Measurements from ENCODE around the gene EIF4H. TPM values are rescaled to one million over a fixed set of nuclear protein-coding genes. Genes with fewer than 3 reads are reported as not detected.

EIF4H gene
- total RNA-seq, result 172 TPM
- long read RNA-seq, transcript EIF4H-202 (6 exons, 2,503 nt), result major isoform, 163 of 200 reads
- long read RNA-seq, partial matches to known transcripts, result 31 of 200 reads
- long read RNA-seq, other reads (novel, unspliced or antisense), result 3 of 200 reads

- intact Hi-C loops (cut with DNase I), result loop anchor here (5.0 to 10.0 kb wide), 3 partner anchors 82 to 481 kb away; partner anchors contain the start of genes GTF2I and TMEM270
- peak; percentile 98 for ATAC-seq
Measured at GRCh38 chr7:74173866-74174605, at the start of gene EIF4H. EIF4H (plus strand) TSS chr7:74174356; CDS start chr7:74174384, 28 bp downstream.

GRCh38 chr7:74126220-74126880 lies 47.8 kb upstream of the EIF4H start:
- intact Hi-C loops (cut with DNase I), result no loop called here
- ATAC-seq, result no peak
- no peak for DNase-seq (ENCODE audit: missing footprints)

More at GRCh38 chr7:74173866-74174605, at the start of gene EIF4H:
- peak; percentile 98 for DNase-seq (ENCODE audit: missing footprints)

- ATAC-seq (no peak), DNase-seq (ENCODE audit: missing footprints) (no peak)
- intact Hi-C loops (cut with DNase I), result no loop called here
Measured at GRCh38 chr7:74129887-74130286, 44.3 kb upstream of the EIF4H start.

- ATAC-seq (no peak), DNase-seq (ENCODE audit: missing footprints) (no peak)
- intact Hi-C loops (cut with DNase I), result no loop called here
Measured at GRCh38 chr7:74130518-74130917, 43.6 kb upstream of the EIF4H start.

- intact Hi-C loops (cut with DNase I), result no loop called here
- DNase-seq (ENCODE audit: missing footprints) (no peak), ATAC-seq (no peak)
Measured at GRCh38 chr7:74134117-74134620, 40.0 kb upstream of the EIF4H start.

- ATAC-seq (no peak), DNase-seq (ENCODE audit: missing footprints) (no peak)
- intact Hi-C loops (cut with DNase I), result no loop called here
Measured at GRCh38 chr7:74138334-74138867, 35.8 kb upstream of the EIF4H start.

- intact Hi-C loops (cut with DNase I), result no loop called here
- DNase-seq (ENCODE audit: missing footprints) (no peak), ATAC-seq (peak; percentile 46)
Measured at GRCh38 chr7:74138945-74139843, 35.0 kb upstream of the EIF4H start.

- no peak for DNase-seq (ENCODE audit: missing footprints)
- intact Hi-C loops (cut with DNase I), result no loop called here
- no peak for ATAC-seq
Measured at GRCh38 chr7:74141705-74142104, 32.5 kb upstream of the EIF4H start.

GRCh38 chr7:74143383-74143782 lies 30.8 kb upstream of the EIF4H start:
- ATAC-seq (no peak), DNase-seq (ENCODE audit: missing footprints) (no peak)
- intact Hi-C loops (cut with DNase I), result no loop called here

GRCh38 chr7:74148491-74148890 lies 25.7 kb upstream of the EIF4H start:
- DNase-seq (ENCODE audit: missing footprints) (no peak), ATAC-seq (no peak)
- intact Hi-C loops (cut with DNase I), result no loop called here

GRCh38 chr7:74149071-74149470 lies 25.1 kb upstream of the EIF4H start:
- ATAC-seq (no peak), DNase-seq (ENCODE audit: missing footprints) (no peak)
- intact Hi-C loops (cut with DNase I), result no loop called here

GRCh38 chr7:74149603-74150002 lies 24.6 kb upstream of the EIF4H start:
- intact Hi-C loops (cut with DNase I), result no loop called here
- DNase-seq (ENCODE audit: missing footprints) (no peak), ATAC-seq (no peak)

GRCh38 chr7:74153736-74154135 lies 20.4 kb upstream of the EIF4H start:
- no peak for ATAC-seq
- DNase-seq (ENCODE audit: missing footprints), result no peak
- intact Hi-C loops (cut with DNase I), result no loop called here

GRCh38 chr7:74155810-74156395 lies 18.3 kb upstream of the EIF4H start:
- ATAC-seq (peak; percentile 23), DNase-seq (ENCODE audit: missing footprints) (no peak)
- intact Hi-C loops (cut with DNase I), result no loop called here

- intact Hi-C loops (cut with DNase I), result no loop called here
- no peak for DNase-seq (ENCODE audit: missing footprints)
- ATAC-seq, result no peak
Measured at GRCh38 chr7:74157605-74158004, 16.6 kb upstream of the EIF4H start.

- intact Hi-C loops (cut with DNase I), result no loop called here
Measured at GRCh38 chr7:74164985-74165456, 9.1 kb upstream of the EIF4H start.

GRCh38 chr7:74165867-74166593 lies 8.1 kb upstream of the EIF4H start:
- ATAC-seq (no peak), DNase-seq (ENCODE audit: missing footprints) (no peak)
- intact Hi-C loops (cut with DNase I), result no loop called here

More at GRCh38 chr7:74164985-74165456, 9.1 kb upstream of the EIF4H start:
- DNase-seq (ENCODE audit: missing footprints) (no peak), ATAC-seq (no peak)
